HG03571 (cell line): ENCODE measurements around the gene ISL2.

Experiments
- ATAC-seq: cut with Tn5 transposase; IDR thresholded peaks from one replicate; pipeline ENCODE4 v1.9.1; 2021; ENCODE audit not compliant: unreplicated experiment

The ISL2 gene

DNA sequence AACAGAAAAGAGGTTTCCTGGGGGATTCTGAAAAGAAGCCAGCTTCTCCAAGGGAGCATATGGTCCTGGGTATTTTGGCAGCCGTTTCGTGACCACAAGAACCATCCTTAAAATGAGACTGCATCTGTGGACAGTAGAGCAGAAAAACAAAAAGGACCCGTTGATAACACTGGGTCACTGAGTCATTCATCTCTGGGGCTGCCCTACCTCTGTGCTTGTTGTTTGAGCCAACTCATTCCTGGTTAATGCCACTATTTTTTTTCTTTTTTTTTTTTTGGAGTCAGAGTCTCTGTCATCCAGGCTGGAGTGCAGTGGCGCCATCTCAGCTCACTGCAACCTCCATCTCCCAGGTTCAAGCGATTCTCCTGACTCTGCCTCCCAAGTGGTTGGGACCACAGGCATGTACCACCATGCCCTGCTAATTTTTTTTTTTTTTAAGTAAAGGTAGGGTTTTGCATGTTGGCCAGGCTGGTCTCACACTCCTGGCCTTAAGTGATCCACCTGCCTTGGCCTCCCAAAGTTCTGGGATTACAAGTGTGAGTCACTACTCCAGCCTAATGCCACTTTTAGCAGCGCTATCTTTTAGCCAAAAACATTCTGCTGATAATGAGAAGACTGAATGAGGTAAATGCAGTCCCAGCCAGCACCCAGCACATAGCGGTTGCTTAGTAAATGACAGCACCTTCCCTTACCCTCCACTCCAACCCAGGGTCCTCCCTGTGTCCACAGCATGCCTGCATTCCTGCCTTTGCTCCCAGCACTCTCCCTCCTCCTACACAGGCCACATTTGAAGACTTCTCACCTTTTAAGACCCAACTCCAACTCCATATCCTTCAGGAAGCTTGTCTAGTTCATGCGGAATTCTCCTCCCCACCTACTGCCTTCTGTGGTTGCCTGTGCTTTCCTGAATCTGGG, 9.1 kb upstream of the ISL2 start:
- no peak for ATAC-seq

DNA sequence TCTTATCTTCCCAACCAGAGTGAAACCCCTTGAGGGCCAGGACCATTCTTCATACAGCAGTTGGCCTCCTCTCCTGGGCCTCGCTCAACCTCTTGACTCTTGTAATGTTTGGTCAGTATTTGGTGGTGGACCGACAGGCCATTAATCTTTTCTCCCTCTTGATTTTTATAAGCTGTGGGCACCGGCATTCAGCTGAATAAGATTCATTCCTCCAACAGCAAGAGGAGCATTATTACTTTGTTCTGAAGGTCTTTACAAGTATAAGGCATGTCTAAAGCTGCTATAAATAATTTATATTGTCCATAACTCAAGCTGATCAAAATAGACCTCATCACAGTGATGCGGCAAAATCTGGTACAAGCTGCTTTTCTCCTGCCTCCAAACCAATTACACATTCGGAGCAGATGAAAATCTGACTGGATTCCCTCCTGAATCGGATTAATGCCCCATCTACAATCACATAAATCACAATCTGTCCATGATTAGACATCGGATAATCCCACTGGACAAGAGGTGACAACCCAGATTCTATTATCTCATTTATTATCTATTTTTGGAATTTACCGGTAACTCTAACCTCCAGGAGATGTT, 8.4 kb upstream of the ISL2 start:
- no peak for ATAC-seq

DNA sequence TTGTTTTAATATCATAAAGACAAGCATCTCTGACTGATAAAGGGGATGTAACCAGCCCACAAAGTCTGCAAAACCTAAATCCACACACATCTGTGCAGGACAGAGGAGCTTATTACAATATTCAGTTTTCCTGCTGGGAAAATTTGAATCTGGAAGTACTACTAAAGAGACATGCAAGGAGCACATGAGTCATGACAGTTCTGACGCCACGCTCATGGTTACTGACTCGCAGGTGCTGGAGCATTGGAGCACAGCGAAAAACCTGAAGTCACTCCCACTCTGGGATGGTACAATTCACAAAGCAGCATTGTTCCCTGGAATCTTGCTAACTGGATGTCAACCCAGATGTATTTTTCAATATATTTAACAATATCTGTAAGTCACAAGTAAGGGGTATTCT, 7.6 kb upstream of the ISL2 start:
- ATAC-seq = no peak

DNA sequence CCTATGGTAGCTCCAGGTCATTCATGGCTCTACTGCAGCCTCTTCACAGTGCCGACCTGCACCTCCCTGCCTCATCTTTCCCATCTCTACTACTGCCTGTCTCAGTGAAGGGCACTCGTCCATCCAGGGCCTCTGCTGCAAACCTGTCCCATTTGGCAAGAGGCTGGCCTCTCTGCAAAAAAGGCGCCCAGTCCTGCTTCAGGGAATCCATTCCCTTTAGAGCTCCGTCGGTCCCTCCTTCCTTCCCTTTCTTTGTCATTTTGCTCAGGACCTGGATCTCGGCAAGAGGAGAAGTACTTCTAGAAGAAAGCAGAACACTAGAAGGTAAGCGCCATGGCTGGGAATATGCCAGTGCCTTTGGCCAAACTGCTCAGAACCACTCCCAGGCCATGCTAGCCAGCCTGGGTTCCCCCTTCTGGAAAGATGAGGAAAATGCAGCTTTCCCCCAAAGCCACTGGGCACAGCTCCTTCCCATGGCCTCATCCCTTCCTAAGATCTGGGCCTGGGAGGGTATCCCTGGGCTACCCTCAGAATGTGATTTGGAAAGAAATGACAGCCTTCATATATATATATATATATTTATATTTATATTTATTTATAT, 6.4 kb upstream of the ISL2 start:
- ATAC-seq = no peak

DNA sequence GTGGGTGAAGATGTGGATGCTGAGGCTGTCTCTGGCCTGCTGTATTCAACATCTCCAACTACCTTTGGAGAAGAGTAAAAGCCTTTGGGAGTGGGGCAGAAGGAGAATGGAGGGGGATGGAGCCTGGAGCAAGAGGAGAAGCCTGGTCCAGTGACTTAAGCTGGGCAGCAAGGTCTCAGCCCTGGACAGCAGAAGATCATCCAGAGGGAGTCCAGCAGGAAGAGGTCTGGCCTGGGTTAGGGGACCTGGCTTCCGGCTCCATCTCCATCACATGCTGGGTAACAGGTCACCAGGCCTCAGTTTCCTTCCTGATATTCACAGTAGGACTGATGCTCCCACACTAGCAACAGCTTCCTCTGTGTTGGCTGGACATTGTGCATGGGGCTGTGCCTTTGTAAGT, 3.8 kb upstream of the ISL2 start:
- ATAC-seq = no peak

DNA sequence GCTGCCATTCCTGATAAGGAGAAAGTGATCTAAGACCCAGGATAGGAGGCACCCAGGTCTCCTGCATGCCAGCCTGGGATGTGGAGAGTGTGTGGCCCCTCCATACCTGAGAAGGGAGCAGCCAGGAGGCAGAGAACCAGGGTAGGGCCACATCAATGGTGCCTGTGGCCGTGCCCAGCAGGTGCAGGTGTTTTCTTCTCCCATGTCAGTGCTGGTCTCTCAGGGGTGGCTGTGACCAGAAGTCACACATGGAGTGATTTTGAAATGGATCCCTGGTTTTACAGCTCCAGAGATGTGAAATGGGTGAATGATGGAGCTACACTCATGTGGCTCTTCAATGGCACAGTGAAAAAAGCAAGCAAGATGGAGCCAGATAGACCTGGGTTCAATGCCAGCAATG, 3.3 kb upstream of the ISL2 start:
- ATAC-seq = no peak

DNA sequence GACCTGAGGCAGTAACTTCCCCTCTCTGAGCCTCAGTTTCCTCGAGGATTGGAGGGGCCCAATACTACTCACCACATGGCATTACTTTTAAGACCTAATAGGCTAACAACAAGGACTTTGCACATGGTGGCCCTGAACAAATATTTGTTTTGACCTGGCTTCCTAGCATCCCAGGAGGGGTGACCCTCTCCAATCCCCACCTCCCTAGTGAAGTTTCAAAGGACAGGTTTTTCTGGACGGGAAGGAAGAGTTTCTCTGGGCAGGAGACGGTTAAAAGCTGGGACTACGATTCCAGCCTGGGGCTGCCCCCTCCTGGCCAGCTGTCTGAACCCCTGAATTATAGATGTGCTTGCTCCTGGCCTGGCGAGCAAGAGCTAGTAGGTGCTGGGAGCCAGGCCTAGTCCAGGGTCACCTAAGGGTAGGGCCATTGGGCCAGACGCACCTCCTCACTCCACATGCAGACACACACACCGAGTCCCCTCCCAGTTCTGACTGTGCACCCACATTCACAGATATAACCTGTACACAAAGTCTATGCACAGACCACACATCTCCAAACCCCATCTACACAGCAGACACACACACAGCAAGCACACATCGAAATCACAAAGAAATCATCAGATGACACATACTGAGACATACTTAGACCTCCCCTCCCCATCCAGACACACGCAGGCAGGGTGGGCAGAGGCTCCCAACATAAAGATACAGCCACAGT, 2.7 kb upstream of the ISL2 start:
- ATAC-seq = no peak

DNA sequence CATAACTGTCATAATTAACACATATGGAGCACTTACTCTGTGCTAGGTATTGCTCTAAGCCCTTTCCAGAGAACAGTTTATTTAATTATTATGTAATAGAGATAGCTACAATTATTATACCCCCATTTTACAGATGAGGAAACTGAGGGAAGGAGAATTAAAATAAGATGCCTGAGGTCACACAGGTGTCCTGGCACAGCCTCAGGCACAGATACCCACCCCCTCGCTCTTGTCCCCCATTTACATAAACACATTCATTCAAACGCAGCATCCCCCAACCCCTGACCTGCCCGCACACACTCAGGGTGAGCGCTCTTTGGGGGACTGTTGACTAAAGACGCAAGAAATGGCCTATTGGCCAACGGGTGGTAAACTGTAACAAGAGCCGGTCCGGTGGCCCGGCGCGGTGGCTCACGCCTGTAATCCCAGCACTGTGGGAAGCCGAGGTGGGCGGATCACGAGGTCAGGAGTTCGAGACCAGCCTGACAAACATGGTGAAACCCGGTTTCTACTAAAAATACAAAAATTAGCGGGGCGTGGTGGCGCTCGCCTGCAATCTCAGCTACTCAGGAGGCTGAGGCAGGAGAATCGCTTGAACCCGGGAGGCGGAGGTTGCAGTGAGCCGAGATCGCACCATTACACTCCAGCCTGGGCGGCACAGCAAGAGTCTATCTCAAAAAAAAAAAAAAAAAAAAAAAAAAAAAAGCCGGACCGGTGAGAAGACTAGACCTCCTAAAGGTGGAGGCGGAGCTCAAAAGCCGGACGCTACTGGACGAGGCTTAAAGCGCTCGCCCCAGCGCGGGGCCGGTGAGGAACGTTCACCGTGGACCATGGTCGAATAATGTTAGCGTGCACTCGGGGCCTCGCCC, 1.9 kb upstream of the ISL2 start:
- no peak for ATAC-seq

DNA sequence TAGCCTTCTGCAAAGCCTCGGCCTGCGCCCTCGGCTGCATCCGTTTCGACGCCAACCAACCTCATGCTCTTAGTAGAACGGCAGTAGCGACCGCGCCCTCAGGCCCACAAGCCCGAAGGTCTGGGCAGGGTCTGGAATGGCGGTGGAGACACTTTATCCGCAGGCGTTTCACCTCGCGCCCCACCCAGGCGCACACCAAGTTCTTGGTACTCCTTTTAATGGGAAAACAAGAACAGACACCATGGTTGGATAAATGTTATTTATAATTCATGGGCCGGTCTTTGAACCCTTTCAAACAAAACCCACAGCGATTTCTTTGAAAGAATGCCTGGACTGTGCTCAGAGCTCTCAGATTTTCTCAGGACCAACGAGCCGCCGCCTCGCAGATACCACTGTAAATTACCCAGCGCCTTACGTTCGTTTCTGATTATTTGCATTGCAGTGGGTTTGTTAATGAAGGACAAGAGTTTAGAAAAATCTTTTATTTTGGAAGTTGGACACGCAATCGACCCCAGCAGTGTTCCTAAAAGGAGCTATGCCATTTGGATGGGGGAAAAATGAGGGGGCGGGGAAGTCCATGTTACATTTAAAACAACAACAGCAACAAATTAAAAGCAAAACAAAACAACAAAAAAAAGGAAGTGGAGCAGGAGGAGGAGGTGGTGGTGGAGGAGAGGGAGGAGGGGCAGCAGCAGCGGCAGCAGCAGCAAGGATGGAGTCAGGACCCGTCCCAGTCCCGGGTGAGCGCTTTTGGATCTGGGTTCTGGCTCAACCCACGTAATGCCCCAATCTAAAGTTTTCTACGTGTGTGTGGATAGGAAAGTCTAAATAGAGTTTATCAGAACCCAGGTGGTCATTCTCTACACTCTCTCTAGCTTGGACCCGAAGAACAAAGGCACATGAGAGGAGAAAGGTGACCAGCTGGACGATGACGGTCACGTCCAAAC, 993 bp upstream of the ISL2 start:
- ATAC-seq = no peak

DNA sequence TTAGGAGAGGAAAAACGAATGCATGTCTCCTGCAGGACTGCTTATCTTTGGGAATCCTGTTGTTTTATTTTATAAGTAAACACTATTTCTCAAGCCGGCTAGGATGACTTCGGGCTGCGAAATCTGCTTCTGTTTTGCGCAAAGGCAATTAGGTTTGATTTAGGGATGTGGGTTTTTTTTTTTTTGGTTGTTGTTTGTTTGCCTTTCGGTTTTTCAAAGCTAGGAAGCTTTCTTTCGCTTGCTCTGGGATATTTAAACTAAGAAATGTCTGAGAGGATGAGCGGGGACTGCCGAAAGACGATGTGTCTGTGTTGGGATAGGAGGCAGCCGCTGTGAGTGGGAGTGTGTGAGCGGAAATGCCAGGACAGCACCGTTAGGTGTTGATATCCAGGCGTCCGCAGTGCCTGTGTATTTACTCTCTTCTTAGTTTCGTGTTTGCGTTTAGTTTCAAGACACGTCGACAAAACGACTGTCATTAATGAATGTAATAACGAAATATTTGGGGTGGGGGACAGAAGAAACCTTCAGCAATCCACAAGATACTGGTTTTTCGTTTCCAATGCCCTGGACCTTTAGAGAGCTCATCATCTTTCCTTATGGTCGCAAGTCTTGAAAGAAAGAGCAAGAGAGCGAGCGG, 604 bp downstream of the ISL2 start:
- ATAC-seq = no peak

DNA sequence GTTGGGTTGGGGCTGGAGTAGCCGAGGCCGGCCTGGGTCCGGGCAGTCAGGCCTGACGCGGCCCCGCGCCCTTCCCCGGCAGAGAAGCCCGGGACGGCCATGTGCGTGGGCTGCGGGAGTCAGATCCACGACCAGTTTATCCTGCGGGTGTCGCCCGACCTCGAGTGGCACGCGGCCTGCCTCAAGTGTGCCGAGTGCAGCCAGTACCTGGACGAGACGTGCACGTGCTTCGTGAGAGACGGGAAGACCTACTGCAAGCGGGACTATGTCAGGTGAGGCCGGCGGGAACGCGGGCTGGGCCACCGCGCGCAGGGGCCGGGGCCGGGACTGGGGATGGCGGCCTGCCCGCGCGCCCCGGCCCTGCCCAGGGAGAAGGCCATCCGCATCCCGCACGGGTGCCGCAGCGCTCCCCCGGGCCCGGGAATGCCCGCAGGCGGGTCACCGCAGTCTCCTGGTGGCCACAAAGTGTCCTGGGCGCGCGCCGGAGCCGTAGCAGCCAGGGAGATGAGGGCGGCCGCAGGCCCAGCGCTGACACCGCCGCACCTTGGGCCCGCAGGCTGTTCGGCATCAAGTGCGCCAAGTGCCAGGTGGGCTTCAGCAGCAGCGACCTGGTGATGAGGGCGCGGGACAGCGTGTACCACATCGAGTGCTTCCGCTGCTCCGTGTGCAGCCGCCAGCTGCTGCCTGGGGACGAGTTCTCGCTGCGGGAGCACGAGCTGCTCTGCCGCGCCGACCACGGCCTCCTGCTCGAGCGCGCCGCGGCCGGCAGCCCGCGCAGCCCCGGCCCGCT, 1.3 kb downstream of the ISL2 start:
- ATAC-seq = no peak

DNA sequence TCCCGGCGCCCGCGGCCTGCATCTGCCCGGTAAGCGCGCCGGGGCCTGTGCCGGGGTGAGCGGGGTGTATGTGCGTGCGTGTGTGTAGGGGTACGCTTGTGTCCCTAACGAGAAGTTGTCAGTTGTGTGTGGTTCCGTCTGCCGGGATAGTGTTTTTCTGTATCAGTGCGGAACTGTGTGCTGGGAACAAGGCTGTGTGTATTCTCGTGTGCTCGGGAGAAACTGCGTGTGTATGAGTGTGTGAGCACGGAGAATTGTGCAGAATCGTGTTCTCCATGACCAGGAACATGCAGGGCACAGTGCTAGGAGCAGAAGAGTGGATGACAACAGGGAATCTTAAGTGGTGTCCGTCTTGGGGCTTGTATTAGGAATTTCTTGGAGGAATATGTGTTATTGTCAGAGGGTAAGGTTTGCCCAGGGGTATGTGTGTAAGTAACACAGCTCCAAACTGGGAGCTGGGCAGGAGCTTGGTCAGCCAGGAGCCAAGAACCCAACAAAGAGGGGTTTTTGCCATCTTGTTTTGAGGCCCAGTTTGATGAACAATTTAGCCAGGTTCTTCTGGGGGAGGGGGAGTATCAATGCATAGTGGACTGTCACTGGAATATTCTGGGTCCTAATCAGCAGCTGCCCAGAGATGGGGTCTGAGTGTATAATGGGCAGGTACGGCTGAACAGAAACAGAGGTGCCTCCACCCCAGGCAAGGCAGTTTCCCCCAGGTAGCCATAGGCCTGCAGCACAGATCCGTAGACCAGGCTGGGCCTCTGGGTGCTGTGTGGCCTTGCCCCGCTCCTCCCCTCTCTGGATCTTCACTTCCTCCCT, 2.1 kb downstream of the ISL2 start:
- no peak for ATAC-seq

DNA sequence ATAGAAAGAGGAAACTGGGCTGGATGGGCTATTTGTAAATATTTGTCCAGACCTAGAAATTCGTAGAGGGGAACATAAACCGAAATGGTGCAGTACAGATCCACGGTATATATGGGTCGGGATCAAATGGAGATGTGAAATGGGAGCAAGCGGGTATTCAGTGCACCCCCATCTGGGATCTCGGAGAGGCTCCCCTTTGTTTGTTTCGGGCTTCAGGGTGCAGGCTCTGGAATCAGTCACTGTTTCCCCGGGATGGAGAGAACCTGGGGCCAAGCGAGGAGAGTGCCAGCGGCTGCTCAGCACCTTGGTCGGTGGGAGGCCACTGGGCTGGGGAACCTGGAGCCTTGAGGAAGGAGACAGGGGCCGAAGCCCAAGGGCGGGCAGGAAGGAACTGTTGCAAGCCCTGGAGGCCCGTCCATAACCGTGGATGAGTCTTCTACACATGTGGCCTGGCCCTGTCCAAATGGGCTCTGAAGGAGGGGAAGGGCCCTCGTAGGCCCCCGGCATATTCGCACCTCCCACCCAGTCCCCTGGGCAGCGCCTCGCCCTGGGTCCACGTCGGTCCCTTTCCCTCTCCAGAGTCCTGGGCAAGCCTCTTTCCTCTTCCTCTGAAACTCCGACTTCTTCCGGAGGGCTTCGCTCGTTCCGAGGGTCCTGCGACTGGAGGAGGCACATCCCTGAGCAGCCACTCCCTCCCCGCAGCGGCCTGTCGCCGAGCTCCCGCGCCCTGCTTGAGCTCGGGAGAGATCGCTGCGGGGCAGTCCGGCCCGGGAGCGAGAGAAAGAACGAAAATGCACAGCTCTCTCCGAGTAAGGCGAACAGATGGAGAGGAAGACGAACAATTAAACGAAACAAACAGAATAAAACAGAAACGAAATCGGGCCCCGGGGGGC, 3.0 kb downstream of the ISL2 start:
- no peak for ATAC-seq

DNA sequence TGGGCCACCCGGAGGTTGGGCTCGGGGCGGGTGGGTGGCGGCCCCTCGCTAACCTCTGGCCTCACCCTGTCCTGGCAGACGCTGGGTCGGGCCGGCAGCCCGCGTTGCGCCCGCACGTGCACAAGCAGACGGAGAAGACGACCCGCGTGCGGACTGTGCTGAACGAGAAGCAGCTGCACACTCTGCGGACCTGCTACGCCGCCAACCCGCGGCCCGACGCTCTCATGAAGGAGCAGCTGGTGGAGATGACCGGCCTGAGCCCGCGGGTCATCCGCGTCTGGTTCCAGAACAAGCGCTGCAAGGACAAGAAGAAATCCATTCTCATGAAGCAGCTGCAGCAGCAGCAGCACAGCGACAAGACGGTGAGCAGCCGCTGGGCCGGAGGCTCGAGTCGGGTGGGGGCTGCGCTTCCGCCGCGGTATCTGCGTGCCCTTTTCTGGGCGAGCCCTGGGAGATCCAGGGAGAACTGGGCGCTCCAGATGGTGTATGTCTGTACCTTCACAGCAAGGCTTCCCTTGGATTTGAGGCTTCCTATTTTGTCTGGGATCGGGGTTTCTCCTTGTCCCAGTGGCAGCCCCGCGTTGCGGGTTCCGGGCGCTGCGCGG, 3.7 kb downstream of the ISL2 start:
- no peak for ATAC-seq

DNA sequence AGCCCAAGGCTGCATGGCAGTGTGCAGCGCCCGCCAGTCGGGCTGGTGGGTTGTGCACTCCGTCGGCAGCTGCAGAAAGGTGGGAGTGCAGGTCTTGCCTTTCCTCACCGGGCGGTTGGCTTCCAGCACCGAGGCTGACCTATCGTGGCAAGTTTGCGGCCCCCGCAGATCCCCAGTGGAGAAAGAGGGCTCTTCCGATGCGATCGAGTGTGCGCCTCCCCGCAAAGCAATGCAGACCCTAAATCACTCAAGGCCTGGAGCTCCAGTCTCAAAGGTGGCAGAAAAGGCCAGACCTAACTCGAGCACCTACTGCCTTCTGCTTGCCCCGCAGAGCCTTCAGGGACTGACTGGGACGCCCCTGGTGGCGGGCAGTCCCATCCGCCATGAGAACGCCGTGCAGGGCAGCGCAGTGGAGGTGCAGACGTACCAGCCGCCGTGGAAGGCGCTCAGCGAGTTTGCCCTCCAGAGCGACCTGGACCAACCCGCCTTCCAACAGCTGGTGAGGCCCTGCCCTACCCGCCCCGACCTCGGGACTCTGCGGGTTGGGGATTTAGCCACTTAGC, 4.3 kb downstream of the ISL2 start:
- no peak for ATAC-seq
